GM12892 (cell line): ENCODE data around the gene COQ8B.

Experiments
- POLR2A ChIP-seq: IDR thresholded peaks from 2 replicates; pipeline ENCODE4 v1.6.1; 2011; ENCODE audit warnings: low read depth, low read length, control low read depth
- POLR2AphosphoS5 ChIP-seq: IDR thresholded peaks from 2 replicates; pipeline ENCODE4 v1.6.1; 2011; ENCODE audit warnings: low read depth, low read length, control low read depth

- TF ChIP-seq POLR2AphosphoS5 = no peak
- TF ChIP-seq POLR2A = no peak; the same call in 1 of the 2 replicates
Measured at GRCh38 chr19:40716031-40716481, 630 bp downstream of the COQ8B start.
